Endothelial cell of umbilical vein (primary cell): Measurements from ENCODE around the gene RAD50. TPM values are rescaled to one million over a fixed set of nuclear protein-coding genes. Genes with fewer than 3 reads are reported as not detected.

Experiments used
- BruUV-seq: library from RNA; stranded (reverse); fragments of 400-500 nt; replicated peaks from 2 replicates; lab custom pipeline; 2021; lab: Mats Ljungman, UMichigan
- CTCF ChIA-PET: fragments of 300-600, 350-600 bp; sonication (Branson Sonifier 250); formaldehyde crosslinking; loops from one replicate; lab custom pipeline; 2021; ENCODE audit warnings: antibody characterized with exemption, inconsistent platforms; lab: Charles Lee
- POLR2A ChIA-PET: fragments of 300-600, 350-600 bp; sonication (Branson Sonifier 250); formaldehyde crosslinking; loops from one replicate; lab custom pipeline; 2021; ENCODE audit warnings: antibody characterized with exemption, inconsistent platforms; lab: Charles Lee
- DNase-seq: peaks from one replicate; pipeline ENCODE4 v3.0.0-alpha.2; 2011; ENCODE audit warnings: low read depth, low spot score
- FAIRE-seq: peaks from 2 replicates; lab custom pipeline; 2011; peaks lifted over from hg19 to GRCh38; lab: Jason Lieb, UNC
- H2AFZ ChIP-seq: 2 replicates; pipeline ENCODE4 v1.6.0; 2012; ENCODE audit warnings: low read depth, low read length, control low read depth, inconsistent platforms
- H3K27ac ChIP-seq: 2 replicates; pipeline ENCODE4 v1.5.1; 2011; ENCODE audit warnings: low read depth, mild to moderate bottlenecking, control low read depth, low read length, moderate library complexity; ENCODE audit not compliant: insufficient read depth
- H3K27me3 ChIP-seq, 2 experiments: 2 replicates each; pipeline versions ENCODE4 v1.6.0 to v1.6.1; 2011; ENCODE audit warnings: low read length in 2 of 2, mixed read lengths in 1 of 2; ENCODE audit not compliant: control insufficient read depth in 2 of 2, insufficient read depth in 2 of 2
- H3K36me3 ChIP-seq, 2 experiments: 2 replicates in 1 of 2; 3 replicates in 1 of 2; pipeline ENCODE4 v1.5.1; 2011; ENCODE audit warnings: low read length in 2 of 2, mild to moderate bottlenecking in 1 of 2, moderate library complexity in 1 of 2; ENCODE audit not compliant: control insufficient read depth in 2 of 2, insufficient read depth in 2 of 2; ENCODE audit errors: extremely low read depth in 1 of 2
- H3K4me1 ChIP-seq: 3 replicates; pipeline ENCODE4 v1.5.1; 2011; ENCODE audit warnings: mild to moderate bottlenecking, low read length; ENCODE audit not compliant: control insufficient read depth, insufficient read depth; ENCODE audit errors: extremely low read depth
- H3K4me2 ChIP-seq: 2 replicates; pipeline ENCODE4 v1.6.1; 2011; ENCODE audit warnings: low read length, control low read depth, mixed read lengths; ENCODE audit not compliant: insufficient read depth
- H3K4me3 ChIP-seq, 3 experiments: fragments of 200-600 bp in 1 of 3; sonication (generic), shearing (Covaris generic) in 1 of 3; replicated peaks in 1 of 3; 2 replicates each; pipeline ENCODE4 v1.5.1; 2011 to 2016; ENCODE audit warnings: control low read depth in 3 of 3, low read length in 3 of 3, mild to moderate bottlenecking in 2 of 3, inconsistent platforms in 1 of 3, low read depth in 1 of 3, moderate library complexity in 1 of 3; ENCODE audit not compliant: insufficient read depth in 1 of 3
- H3K79me2 ChIP-seq: 2 replicates; pipeline ENCODE4 v1.6.0; 2012; ENCODE audit warnings: low read length, inconsistent platforms; ENCODE audit not compliant: control insufficient read depth, insufficient read depth
- H3K9ac ChIP-seq: replicated peaks from 2 replicates; pipeline ENCODE3; 2011; ENCODE audit warnings: low read length, control low read depth; ENCODE audit not compliant: insufficient read depth; ENCODE audit errors: extremely low read depth
- H3K9me1 ChIP-seq: replicated peaks from 3 replicates; pipeline ENCODE4 v1.6.0; 2011; ENCODE audit warnings: mild to moderate bottlenecking, low read length; ENCODE audit not compliant: control insufficient read depth, insufficient read depth; ENCODE audit errors: extremely low read depth
- H3K9me3 ChIP-seq: replicated peaks from 2 replicates; pipeline ENCODE4 v1.5.1; 2012; ENCODE audit warnings: low read length, inconsistent platforms; ENCODE audit not compliant: control insufficient read depth, insufficient read depth
- H4K20me1 ChIP-seq: replicated peaks from 2 replicates; pipeline ENCODE3; 2011; ENCODE audit warnings: mild to moderate bottlenecking, low read length; ENCODE audit not compliant: control insufficient read depth, insufficient read depth; ENCODE audit errors: extremely low read depth
- CTCF ChIP-seq, 2 donors: IDR thresholded peaks; 1 replicate in 1 of 2; 2 replicates in 1 of 2; pipeline ENCODE4 v1.5.1; 2011; ENCODE audit warnings: low read length in 2 of 2, mild to moderate bottlenecking in 2 of 2, moderate library complexity in 2 of 2, control low read depth in 1 of 2, inconsistent platforms in 1 of 2, low read depth in 1 of 2; ENCODE audit not compliant: insufficient read depth in 1 of 2; ENCODE audit errors: extremely low read depth in 1 of 2
- EZH2 ChIP-seq: IDR thresholded peaks from 2 replicates; pipeline ENCODE4 v1.6.1; 2012; ENCODE audit warnings: borderline replicate concordance, low read depth, mild to moderate bottlenecking, moderate library complexity, low read length, inconsistent platforms; ENCODE audit not compliant: severe bottlenecking
- FOS ChIP-seq: IDR thresholded peaks from 2 replicates; pipeline ENCODE4 v1.6.1; 2011; ENCODE audit warnings: mild to moderate bottlenecking, low read length, moderate library complexity, borderline replicate concordance; ENCODE audit not compliant: insufficient read depth
- GATA2 ChIP-seq: IDR thresholded peaks from 2 replicates; pipeline ENCODE4 v1.7.0; 2011; ENCODE audit warnings: low read depth, mild to moderate bottlenecking, moderate library complexity, mixed read lengths, low read length; ENCODE audit not compliant: insufficient read length, insufficient read depth
- MAX ChIP-seq: IDR thresholded peaks from 2 replicates; pipeline ENCODE4 v1.6.1; 2011; ENCODE audit not compliant: insufficient read depth, insufficient read length
- MYC ChIP-seq: IDR thresholded peaks from one replicate; pipeline ENCODE4 v1.6.1; 2011; ENCODE audit warnings: mild to moderate bottlenecking, low read depth, low read length
- POLR2AphosphoS5 ChIP-seq: IDR thresholded peaks from 2 replicates; pipeline ENCODE4 v1.6.1; 2012; ENCODE audit warnings: low read depth, mild to moderate bottlenecking, control low read depth, low read length, moderate library complexity; ENCODE audit not compliant: insufficient read depth
- dilution Hi-C: fragments of 300-500 bp; cut with MboI; formaldehyde crosslinking; loops from one replicate; pipeline ENCODE4 v1.15.0; 2019; ENCODE audit warnings: low sequenced_read_pairs; ENCODE audit not compliant: extremely low pct_ligation_motif_present
- intact Hi-C: fragments of 100-400 bp; cut with micrococcal nuclease; formaldehyde crosslinking; loops from one replicate; pipeline ENCODE4 v1.10.0; 2022
- polyA plus RNA-seq, 4 experiments: library from polyadenylated mRNA; depleted of rRNA in 3 of 4; stranded (reverse) in 3 of 4; unstranded in 1 of 4; fragments of >200 nt; gene quantifications; 2 replicates each; pipeline versions ENCODE4 v1.2.1 to v1.2.3, GENCODE V29; 2011 to 2012; ENCODE audit warnings: missing spikeins in 1 of 4
- total RNA-seq: library from RNA; stranded (reverse); gene quantifications from 2 replicates; pipeline ENCODE4 v1.2.3, GENCODE V29; 2021

The RAD50 gene
- total and polyA plus RNA-seq, 2 donors (not counting 3 experiments of a cell fraction or from before 2014, with no cell fraction given) = 6.1 to 20.4 TPM

- ChIA-PET POLR2A (no interaction called here), CTCF (interaction anchor here (1.5 kb wide), 1 partner anchor 158 kb away, joined by 8 read pairs; no protein-coding TSS in a partner anchor)
- dilution Hi-C loops = no loop called here
Observed at GRCh38 chr5:132662004-132662401, 105.2 kb downstream of the RAD50 start.

GRCh38 chr5:132662925-132663770, 106.4 kb downstream of the RAD50 start:
- DNase-seq (no peak), FAIRE-seq (no peak)
- no peak overlapping the region for H3K4me3 ChIP-seq

More at GRCh38 chr5:132662004-132662401, 105.2 kb downstream of the RAD50 start:
- H3K79me2 ChIP-seq = no peaks in the 10 kb centered on the region
- no peaks in the 10 kb centered on the region for H3K9me3 ChIP-seq
- no peaks in the 10 kb centered on the region for H3K27me3 ChIP-seq
- H3K4me1 ChIP-seq = no peaks in the 10 kb centered on the region
- H3K9me1 ChIP-seq = no peaks in the 10 kb centered on the region
- no peak for DNase-seq
- no peak for FAIRE-seq
- H4K20me1 ChIP-seq = no peaks in the 10 kb centered on the region
- no peak overlapping the region for H3K27ac ChIP-seq
- no peak overlapping the region for H2AFZ ChIP-seq
- no peak overlapping the region for H3K9ac ChIP-seq
- no peaks in the 10 kb centered on the region for H3K36me3 ChIP-seq
- intact Hi-C loops = no loop called here
- TF ChIP-seq GATA2 (no peak), FOS (no peak), MAX (no peak)
- no peak overlapping the region for H3K4me2 ChIP-seq
- BruUV-seq = no TSS peak
- H3K4me3 ChIP-seq = no peak overlapping the region

More at GRCh38 chr5:132662925-132663770, 106.4 kb downstream of the RAD50 start:
- Histone ChIP-seq H3K9me3 (no peaks in the 10 kb centered on the region), H3K27ac (no peak overlapping the region), H3K79me2 (no peaks in the 10 kb centered on the region), H4K20me1 (no peaks in the 10 kb centered on the region), H2AFZ (no peak overlapping the region), H3K27me3 (peaks cover 0 to 2% of the 10 kb centered on the region in 2 experiments), H3K36me3 (no peaks in the 10 kb centered on the region), H3K4me2 (no peak overlapping the region), H3K4me1 (no peaks in the 10 kb centered on the region), H3K9ac (no peak overlapping the region), H3K9me1 (no peaks in the 10 kb centered on the region)
- POLR2A ChIA-PET = no interaction called here
- intact Hi-C loops = loop anchor here (1.0 kb wide), 1 partner anchor 13 kb away; no protein-coding TSS in a partner anchor
- dilution Hi-C loops = no loop called here
- CTCF ChIA-PET = no interaction called here
- BruUV-seq = no TSS peak
- TF ChIP-seq CTCF (IDR thresholded peaks at IDR 0.05; ENCODE audit: extremely low read depth in 1 of 2, insufficient read depth in 1 of 2, low read depth in 1 of 2, low read length in 2 of 2) = no peak
- no peak for TF ChIP-seq MYC
- TF ChIP-seq POLR2AphosphoS5 = no peak
- TF ChIP-seq MAX = no peak
- no peak for TF ChIP-seq EZH2
- TF ChIP-seq FOS = no peak
